Mesodermal cell (in vitro differentiated cells): ENCODE results near the gene KIF16B.

ENCODE experiments used
- H3K27ac ChIP-seq: 2 replicates; pipeline ENCODE4 v1.7.0; 2013; ENCODE audit warnings: mild to moderate bottlenecking, low read depth, low read length, moderate library complexity; ENCODE audit not compliant: severe bottlenecking
- H3K36me3 ChIP-seq: 2 replicates; pipeline ENCODE4 v1.7.1; 2013; ENCODE audit warnings: mild to moderate bottlenecking, low read length, moderate library complexity; ENCODE audit not compliant: control insufficient read depth, insufficient read depth
- H3K4me1 ChIP-seq: one replicate; pipeline ENCODE4 v1.7.1; 2013; ENCODE audit warnings: mild to moderate bottlenecking, low read length; ENCODE audit not compliant: insufficient read depth, control insufficient read depth, poor library complexity, severe bottlenecking
- H3K4me3 ChIP-seq: 2 replicates; pipeline ENCODE4 v1.7.0; 2013; ENCODE audit warnings: low read length, control low read depth, mild to moderate bottlenecking; ENCODE audit not compliant: insufficient read depth, poor library complexity, severe bottlenecking; ENCODE audit errors: extremely low read depth
- H3K9me3 ChIP-seq: 2 replicates; pipeline ENCODE4 v1.7.1; 2013; ENCODE audit warnings: mild to moderate bottlenecking, low read length, moderate library complexity; ENCODE audit not compliant: control insufficient read depth
- WGBS, 2 experiments: methylation state at CpG; one replicate each; pipeline ENCODE4 v1.1.5; 2013; ENCODE audit warnings: missing lambda C conversion rate in 2 of 2; ENCODE audit not compliant: insufficient coverage in 2 of 2; 5-methylcytosine and 5-hydroxymethylcytosine counted together

KIF16B gene

DNA sequence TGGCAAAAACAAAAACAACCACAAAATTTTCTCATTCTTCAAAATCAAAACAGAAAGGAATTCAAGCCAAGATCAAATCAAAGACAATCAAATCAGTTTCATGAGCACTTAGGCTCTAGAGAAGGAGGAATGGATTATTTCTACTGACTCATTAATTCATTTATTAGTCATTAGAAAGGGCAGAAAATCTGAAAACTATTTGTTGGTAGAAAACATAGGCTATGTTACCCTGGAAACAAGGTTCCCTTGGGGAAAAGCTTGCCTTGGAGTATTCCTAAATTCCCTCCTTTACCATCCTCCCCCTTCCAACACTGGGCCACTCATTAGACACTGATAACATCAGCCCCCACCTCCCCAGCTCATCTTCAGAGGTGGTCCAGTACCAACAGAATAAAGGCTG lies 17.5 kb downstream of the KIF16B start:
- no peak overlapping the region for H3K4me3 ChIP-seq
- no peak overlapping the region for H3K27ac ChIP-seq
- H3K4me1 ChIP-seq, result no peaks in the 10 kb centered on the region
- H3K9me3 ChIP-seq, result peaks cover 6% of the 10 kb centered on the region
- no peaks in the 10 kb centered on the region for H3K36me3 ChIP-seq

GRCh38 chr20:16554766-16555543 lies 18.3 kb downstream of the KIF16B start:
- Histone ChIP-seq H3K4me3 (no peak overlapping the region), H3K27ac (no peak overlapping the region), H3K9me3 (peaks cover 6% of the 10 kb centered on the region), H3K36me3 (no peaks in the 10 kb centered on the region), H3K4me1 (no peaks in the 10 kb centered on the region)
- 90% methylated on average over 4 to 7 of the region's 9 CpGs for WGBS, 2 experiments

DNA sequence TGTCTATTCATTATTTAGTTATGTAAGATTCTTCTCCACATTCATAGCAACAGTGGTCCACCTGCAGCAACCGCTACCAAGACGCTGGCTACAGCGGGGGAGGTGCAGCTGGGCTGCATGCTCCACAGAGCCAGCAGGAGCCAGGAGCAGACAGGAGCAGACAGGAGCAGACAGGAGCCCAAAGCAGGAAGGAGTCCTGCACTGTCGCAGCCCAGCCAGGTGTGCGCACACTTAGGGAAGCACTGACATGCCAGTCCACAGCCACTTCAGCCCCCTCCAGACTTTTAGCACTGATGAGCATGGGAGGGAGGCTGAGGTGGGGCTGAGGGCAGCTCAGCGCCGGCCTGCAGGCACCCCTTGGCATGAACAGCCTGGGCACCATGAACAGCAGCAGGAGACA lies 19.6 kb downstream of the KIF16B start:
- 61 to 71% methylated on average over 6 to 7 of the region's 7 CpGs for WGBS, 2 experiments

DNA sequence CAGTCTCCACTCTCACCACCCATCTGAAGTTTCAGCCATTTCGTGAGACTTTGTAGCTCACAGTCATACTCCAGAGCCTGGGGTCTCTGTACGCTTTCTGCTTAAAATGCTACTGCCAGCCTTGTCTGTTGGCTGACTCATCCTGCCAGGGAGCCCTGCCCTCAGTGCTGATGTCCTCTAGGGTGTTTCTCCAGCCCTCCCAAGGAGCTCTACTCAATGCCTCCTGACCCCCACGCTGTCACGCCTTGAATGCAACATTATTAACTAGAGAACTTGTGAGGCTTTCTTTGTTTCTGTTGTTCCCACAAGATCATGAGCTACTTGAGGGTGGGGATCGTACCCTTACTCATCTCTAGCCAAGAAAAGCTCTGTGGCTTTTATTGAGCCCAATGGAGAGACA lies 20.1 kb downstream of the KIF16B start:
- peaks cover 6% of the 10 kb centered on the region for H3K9me3 ChIP-seq
- no peak overlapping the region for H3K4me3 ChIP-seq
- H3K4me1 ChIP-seq, result no peaks in the 10 kb centered on the region
- H3K36me3 ChIP-seq, result no peaks in the 10 kb centered on the region
- WGBS, 2 experiments, result 94 to 95% methylated on average over 3 to 5 of the region's 5 CpGs
- H3K27ac ChIP-seq, result no peak overlapping the region

More for the DNA sequence above, 19.6 kb downstream of the KIF16B start:
- Histone ChIP-seq H3K9me3 (peaks cover 6% of the 10 kb centered on the region), H3K4me1 (no peaks in the 10 kb centered on the region), H3K4me3 (no peak overlapping the region), H3K36me3 (no peaks in the 10 kb centered on the region), H3K27ac (no peak overlapping the region)

DNA sequence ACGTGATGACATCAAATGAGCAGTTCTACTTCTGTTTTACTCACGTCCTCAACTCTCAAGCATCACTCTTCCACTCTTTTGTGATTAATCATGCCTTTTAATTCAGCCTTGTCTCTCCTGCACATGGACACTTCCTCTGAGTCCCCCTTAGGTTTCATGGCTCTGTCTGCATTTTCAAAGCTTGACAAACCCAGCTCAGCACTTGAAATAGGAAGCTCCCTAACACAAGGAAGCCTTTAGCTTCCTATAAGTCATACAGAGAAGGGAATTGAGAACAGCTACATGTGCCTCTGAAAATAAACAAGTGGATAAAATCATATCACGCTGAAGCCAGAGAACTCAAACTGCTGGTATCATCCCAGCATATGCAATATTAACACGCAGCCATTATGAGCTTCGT lies 21.2 kb downstream of the KIF16B start:
- WGBS, 2 experiments, result 82 to 87% methylated on average over 5 of the region's 5 CpGs

GRCh38 chr20:16551607-16552006 lies 21.6 kb downstream of the KIF16B start:
- 83 to 92% methylated on average over 3 to 5 of the region's 5 CpGs for WGBS, 2 experiments
- H3K36me3 ChIP-seq, result no peaks in the 10 kb centered on the region
- H3K4me3 ChIP-seq, result no peak overlapping the region
- H3K4me1 ChIP-seq, result no peaks in the 10 kb centered on the region
- H3K9me3 ChIP-seq, result peaks cover 6% of the 10 kb centered on the region
- H3K27ac ChIP-seq, result no peak overlapping the region

More for the DNA sequence above, 21.2 kb downstream of the KIF16B start:
- Histone ChIP-seq H3K4me3 (no peak overlapping the region), H3K9me3 (peaks cover 6% of the 10 kb centered on the region), H3K36me3 (no peaks in the 10 kb centered on the region), H3K4me1 (no peaks in the 10 kb centered on the region), H3K27ac (no peak overlapping the region)

DNA sequence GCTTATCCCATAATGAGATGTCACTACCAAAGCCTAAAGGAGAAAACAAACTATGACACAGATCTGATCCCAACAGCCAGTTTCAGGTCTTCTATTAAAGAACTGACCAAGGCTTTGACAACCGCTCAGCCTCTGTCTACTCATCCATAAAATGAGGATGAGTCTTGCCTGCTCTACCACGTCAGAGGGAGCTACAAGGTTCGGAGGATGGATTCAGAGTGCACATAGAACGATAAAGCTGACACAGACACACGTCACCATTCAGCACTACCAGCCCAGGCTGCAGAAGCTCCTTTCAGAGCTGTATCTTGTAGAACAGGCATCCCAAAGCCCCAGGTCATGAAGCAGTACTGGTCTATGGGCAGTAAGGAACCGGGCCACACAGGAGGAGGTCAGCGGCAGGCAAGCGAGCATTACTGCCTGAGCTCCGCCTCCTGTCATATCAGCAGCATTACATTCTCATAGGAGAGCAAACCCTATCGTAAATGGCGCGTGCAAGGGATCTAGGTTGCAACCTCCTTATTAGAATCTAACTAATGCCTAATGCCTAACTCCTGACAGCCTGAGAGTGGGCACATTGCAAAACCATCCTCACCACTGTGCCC lies 25.1 kb downstream of the KIF16B start:
- no peak overlapping the region for H3K27ac ChIP-seq
- no peaks in the 10 kb centered on the region for H3K9me3 ChIP-seq
- no peaks in the 10 kb centered on the region for H3K36me3 ChIP-seq
- H3K4me3 ChIP-seq, result no peak overlapping the region
- H3K4me1 ChIP-seq, result no peaks in the 10 kb centered on the region
- 84 to 91% methylated on average over 9 to 12 of the region's 12 CpGs for WGBS, 2 experiments

- H3K36me3 ChIP-seq, result no peaks in the 10 kb centered on the region
- H3K4me3 ChIP-seq, result no peak overlapping the region
- no peaks in the 10 kb centered on the region for H3K4me1 ChIP-seq
- no peaks in the 10 kb centered on the region for H3K9me3 ChIP-seq
- H3K27ac ChIP-seq, result no peak overlapping the region
- 74 to 75% methylated on average over 1 to 3 of the region's 4 CpGs for WGBS, 2 experiments
Measured at GRCh38 chr20:16544949-16545348, 28.3 kb downstream of the KIF16B start.

DNA sequence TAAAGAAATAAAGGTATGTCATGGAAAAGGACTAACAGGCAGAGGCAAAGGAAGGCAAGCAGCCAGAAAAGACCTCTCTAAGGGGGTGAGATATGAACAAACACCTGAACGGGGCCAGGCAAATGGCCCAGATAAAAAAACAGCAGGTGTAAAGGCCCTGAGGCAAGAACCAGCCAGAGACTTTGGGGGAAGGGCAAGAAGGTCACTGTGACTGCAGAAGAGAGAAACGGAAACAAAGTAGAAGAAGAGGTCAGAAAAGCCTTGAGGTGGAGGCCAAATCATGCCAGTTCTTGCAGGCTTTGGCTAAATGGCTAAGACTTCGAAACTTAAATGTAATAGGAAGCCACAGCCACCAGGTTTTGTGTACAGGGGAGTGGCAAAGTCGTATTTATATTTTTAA lies 30.8 kb downstream of the KIF16B start:
- Histone ChIP-seq H3K9me3 (no peaks in the 10 kb centered on the region), H3K27ac (no peak overlapping the region), H3K36me3 (no peaks in the 10 kb centered on the region), H3K4me3 (no peak overlapping the region), H3K4me1 (peaks cover 6% of the 10 kb centered on the region)
- 84 to 88% methylated on average over 4 of the region's 4 CpGs for WGBS, 2 experiments

- Histone ChIP-seq H3K9me3 (no peaks in the 10 kb centered on the region), H3K4me1 (peaks cover 6% of the 10 kb centered on the region), H3K27ac (no peak overlapping the region), H3K4me3 (no peak overlapping the region), H3K36me3 (no peaks in the 10 kb centered on the region)
- 67 to 94% methylated on average over 1 to 2 of the region's 3 CpGs for WGBS, 2 experiments
Measured at GRCh38 chr20:16541878-16542277, 31.4 kb downstream of the KIF16B start.

DNA sequence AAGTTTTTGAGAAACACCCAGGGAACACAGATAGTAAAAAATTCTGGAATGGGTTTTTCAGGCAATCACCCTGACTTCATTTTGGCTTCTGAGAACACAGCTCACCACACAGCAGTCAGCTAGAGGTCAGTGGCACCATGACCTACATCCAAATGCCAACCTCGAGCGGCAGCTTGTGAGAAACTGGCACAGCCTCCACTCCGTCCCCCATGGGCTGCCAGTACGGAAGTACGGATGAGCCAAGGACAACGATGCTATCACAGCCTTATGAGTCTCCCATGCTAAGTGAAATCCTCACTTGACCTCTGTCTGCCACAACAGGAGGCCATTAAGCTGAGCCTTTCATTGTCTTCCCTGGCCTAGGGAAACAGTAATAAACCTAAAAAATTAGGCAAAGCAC lies 32.0 kb downstream of the KIF16B start:
- H3K36me3 ChIP-seq, result no peaks in the 10 kb centered on the region
- H3K4me1 ChIP-seq, result peaks cover 6% of the 10 kb centered on the region
- no peak overlapping the region for H3K4me3 ChIP-seq
- no peak overlapping the region for H3K27ac ChIP-seq
- no peaks in the 10 kb centered on the region for H3K9me3 ChIP-seq
- WGBS, 2 experiments, result 95% methylated on average over 6 of the region's 6 CpGs
